Measurements from ENCODE around the gene GP9. TPM values are rescaled to one million over a fixed set of nuclear protein-coding genes. Genes with fewer than 3 reads are reported as not detected.
"Not testable (repeated sequence)": the region's sequence is repeated elsewhere in the genome, so short reads cannot be mapped to it uniquely, and the experiment has no call there.

Gene GP9
- total RNA-seq, 4 donors from 2014 or later = not detected

DNA sequence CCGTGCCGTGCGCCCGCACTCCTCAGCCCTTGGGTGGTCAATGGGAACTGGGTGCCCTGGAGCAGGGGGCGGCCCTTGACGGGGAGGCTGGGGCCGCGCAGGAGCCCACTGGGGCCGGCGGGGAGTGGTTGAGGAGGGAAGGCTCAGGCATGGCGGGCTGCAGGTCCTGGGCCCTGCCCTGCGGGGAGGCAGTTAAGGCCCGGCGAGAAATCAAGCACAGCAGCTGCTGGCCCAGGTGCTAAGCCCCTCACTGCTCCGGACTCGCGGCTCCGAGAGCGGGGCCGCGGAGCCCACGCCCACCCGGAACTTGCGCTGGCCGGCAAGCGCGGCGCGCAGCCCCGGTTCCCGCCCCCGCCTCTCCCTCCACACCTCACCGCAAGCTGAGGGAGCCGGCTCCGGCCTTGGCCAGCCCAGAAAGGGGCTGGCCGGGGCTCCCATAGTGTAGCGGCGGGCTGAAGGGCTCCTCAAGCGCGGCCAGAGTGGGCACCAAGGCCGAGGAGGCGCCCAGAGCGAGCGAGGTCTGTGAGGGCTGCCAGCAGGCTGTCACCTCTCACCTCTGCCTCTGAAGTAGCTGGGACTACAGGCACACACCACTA is 7.8 kb downstream of the GP9 start:
- TF ChIP-seq CTCF (IDR thresholded peaks at IDR 0.05) = no peak
- no peak for TF ChIP-seq POLR2A (IDR thresholded peaks at IDR 0.05)
- intact Hi-C loops (cut with DNase I; ENCODE audit: low total_unique reads) = no loop called here
- 13 to 18% methylated on average over 15 to 21 of the region's 44 CpGs for WGBS, 2 donors
- H3K4me3 ChIP-seq (ENCODE audit: low read depth, poor library complexity, severe bottlenecking) = no peak overlapping the region
- no peak for DNase-seq (ENCODE audit: low spot score in 2 of 2)

DNA sequence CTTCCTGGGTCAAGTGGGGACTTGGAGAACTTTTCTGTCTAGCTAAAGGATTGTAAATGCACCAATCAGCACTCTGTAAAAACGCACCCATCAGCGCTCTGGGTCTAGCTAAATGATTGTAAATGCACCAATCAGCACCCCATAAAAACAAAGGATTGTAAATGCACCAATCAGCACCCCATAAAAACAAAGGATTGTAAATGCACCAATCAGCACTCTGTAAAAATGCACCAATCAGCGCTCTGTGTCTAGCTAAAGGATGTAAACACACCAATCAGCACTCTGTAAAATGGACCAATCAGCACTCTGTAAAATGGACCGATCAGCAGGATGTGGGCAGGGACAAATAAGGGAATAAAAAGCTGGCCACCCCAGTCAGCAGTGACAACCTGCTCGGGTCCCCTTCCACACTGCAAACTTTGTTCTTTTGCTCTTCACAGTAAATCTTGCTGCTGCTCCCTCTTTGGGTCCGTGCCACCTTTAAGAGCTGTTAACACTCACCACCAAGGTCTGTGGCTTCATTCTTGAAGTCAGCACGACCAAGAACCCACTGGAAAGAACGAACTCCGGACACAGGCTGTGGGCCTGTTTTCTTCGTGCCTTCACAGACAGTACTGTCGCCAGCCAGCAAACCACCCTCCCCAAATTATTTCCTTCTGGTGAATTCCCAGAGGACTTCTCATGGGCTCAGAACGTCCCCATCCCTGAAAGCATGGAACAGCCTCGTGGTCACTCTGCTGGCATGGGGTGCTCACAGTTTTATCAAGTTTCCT is 8.9 kb downstream of the GP9 start:
- intact Hi-C loops (cut with DNase I; ENCODE audit: low total_unique reads); DNase-seq (ENCODE audit: low spot score in 2 of 2); H3K4me3 ChIP-seq (ENCODE audit: low read depth, poor library complexity, severe bottlenecking): not testable (repeated sequence)
- WGBS, 2 donors = 79 to 84% methylated on average over 13 of the region's 13 CpGs

DNA sequence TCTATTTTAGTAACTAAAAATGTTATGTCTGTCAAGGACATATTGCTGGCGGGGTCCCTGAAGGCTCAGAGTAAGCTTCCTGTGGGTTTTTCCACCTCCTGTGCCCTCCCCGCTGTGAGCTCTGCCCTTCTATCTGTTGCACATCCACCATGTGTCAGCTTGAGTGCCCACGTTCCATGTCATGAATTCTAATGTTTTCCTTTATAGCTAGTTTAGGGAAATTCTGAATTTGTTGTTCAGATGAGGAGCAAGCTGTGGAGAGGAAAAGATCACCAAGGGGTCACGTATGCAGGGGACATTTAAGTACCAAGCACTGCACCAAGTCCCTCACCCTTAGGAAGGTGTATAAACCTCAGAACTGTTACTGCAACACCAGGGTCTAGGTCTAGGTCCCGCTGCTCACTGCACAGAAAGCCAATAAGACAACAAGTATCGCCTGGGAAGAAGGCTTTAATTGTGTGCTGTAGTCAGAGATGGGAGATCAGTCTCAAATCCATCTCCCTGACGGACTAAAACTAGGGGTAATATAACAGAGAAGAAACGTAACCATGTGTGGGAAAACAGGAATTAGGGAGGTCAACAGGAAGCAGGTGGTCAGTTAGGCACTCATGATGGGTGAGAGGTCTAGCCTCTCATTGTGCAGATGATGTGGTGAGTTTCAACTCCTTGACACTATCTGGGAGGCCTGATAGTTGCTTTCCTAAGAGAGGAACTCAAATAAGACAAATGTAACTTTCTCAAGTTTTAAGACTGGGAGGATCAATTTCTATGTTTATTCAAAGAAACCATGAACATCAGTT is 9.7 kb downstream of the GP9 start:
- H3K4me3 ChIP-seq (ENCODE audit: low read depth, poor library complexity, severe bottlenecking) = no peak overlapping the region
- TF ChIP-seq CTCF (IDR thresholded peaks at IDR 0.05) (no peak), POLR2A (IDR thresholded peaks at IDR 0.05) (no peak)
- intact Hi-C loops (cut with DNase I; ENCODE audit: low total_unique reads) = no loop called here
- DNase-seq (ENCODE audit: low spot score in 2 of 2) = no peak
- 80 to 88% methylated on average over 8 of the region's 8 CpGs for WGBS, 2 donors

GRCh38 chr3:129077222-129077621 is 16.6 kb downstream of the GP9 start:
- 84 to 85% methylated on average over 7 of the region's 7 CpGs for WGBS, 2 donors
- no peak overlapping the region for H3K4me3 ChIP-seq (ENCODE audit: low read depth, poor library complexity, severe bottlenecking)
- DNase-seq (ENCODE audit: low spot score in 2 of 2) = no peak
- no peak for TF ChIP-seq POLR2A (IDR thresholded peaks at IDR 0.05)
- no peak for TF ChIP-seq CTCF (IDR thresholded peaks at IDR 0.05)
- intact Hi-C loops (cut with DNase I; ENCODE audit: low total_unique reads) = no loop called here

DNA sequence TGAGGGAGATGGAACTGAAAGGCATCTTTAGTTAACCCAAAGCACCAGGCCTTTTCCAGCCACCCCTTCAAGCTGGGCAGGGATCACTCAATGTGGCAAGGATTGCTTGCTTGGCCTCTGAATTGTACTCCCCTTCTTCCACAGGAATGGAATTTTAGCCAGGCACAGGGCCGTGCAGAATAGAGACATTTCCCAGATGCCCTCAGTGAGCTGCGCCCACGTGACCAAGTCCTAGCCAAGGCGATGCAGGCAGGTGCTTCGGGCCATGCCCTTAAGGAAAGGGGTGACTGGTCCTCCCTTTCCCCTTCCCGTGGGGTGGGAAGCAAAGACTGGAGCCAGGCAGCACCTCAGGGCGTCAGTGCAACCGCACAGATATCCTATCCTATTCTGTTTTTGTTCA is 17.9 kb downstream of the GP9 start:
- 64 to 80% methylated on average over 5 to 8 of the region's 8 CpGs for WGBS, 2 donors
- TF ChIP-seq POLR2A (IDR thresholded peaks at IDR 0.05) (no peak), CTCF (IDR thresholded peaks at IDR 0.05) (no peak)
- intact Hi-C loops (cut with DNase I; ENCODE audit: low total_unique reads) = no loop called here
- H3K4me3 ChIP-seq (ENCODE audit: low read depth, poor library complexity, severe bottlenecking) = no peak overlapping the region
- DNase-seq (ENCODE audit: low spot score in 2 of 2) = no peak

GRCh38 chr3:129081503-129081902 is 20.9 kb downstream of the GP9 start:
- intact Hi-C loops (cut with DNase I; ENCODE audit: low total_unique reads) = no loop called here
- no peak overlapping the region for H3K4me3 ChIP-seq (ENCODE audit: low read depth, poor library complexity, severe bottlenecking)
- DNase-seq (ENCODE audit: low spot score in 2 of 2) = no peak
- TF ChIP-seq CTCF (IDR thresholded peaks at IDR 0.05) (no peak), POLR2A (IDR thresholded peaks at IDR 0.05) (no peak)
- 77 to 84% methylated on average over 8 of the region's 8 CpGs for WGBS, 2 donors
